GM23338 (cell line): ENCODE measurements around the gene RAB15. TPM values are rescaled to one million over a fixed set of nuclear protein-coding genes. Genes with fewer than 3 reads are reported as not detected.

Experiments
- ATAC-seq: fragments of 200-7000 bp; cut with Tn5 transposase; 3 replicates; pipeline ENCODE4 v1.9.1; 2020
- DNase-seq: peaks from one replicate; pipeline ENCODE4 v3.0.0-alpha.2; 2015; ENCODE audit warnings: low spot score
- H2AFZ ChIP-seq: fragments of 200-600 bp; sonication (generic); 2 replicates; pipeline ENCODE4 v1.8.0; 2016; ENCODE audit warnings: antibody characterized with exemption, mild to moderate bottlenecking, moderate library complexity
- H3F3A ChIP-seq: fragments of 200-600 bp; sonication (generic); replicated peaks from 2 replicates; pipeline ENCODE4 v1.8.0; 2017; ENCODE audit warnings: antibody characterized with exemption, mixed run types, low read depth
- H3K27ac ChIP-seq: fragments of 200-600 bp; sonication (generic); 2 replicates; pipeline ENCODE4 v1.6.1; 2016; ENCODE audit warnings: low read depth
- H3K27me3 ChIP-seq: fragments of 200-600 bp; sonication (generic); 2 replicates; pipeline ENCODE4 v1.8.0; 2016; ENCODE audit warnings: mild to moderate bottlenecking, mixed run types, moderate library complexity; ENCODE audit not compliant: insufficient read depth
- H3K36me3 ChIP-seq: fragments of 200-600 bp; sonication (generic); 2 replicates; pipeline ENCODE4 v1.8.0; 2016; ENCODE audit warnings: mild to moderate bottlenecking; ENCODE audit not compliant: insufficient read depth
- H3K4me1 ChIP-seq: fragments of 200-600 bp; sonication (generic); 2 replicates; pipeline ENCODE4 v1.8.0; 2016; ENCODE audit warnings: mild to moderate bottlenecking, moderate library complexity; ENCODE audit not compliant: insufficient read depth
- H3K4me2 ChIP-seq: fragments of 200-600 bp; sonication (generic); 2 replicates; pipeline ENCODE4 v1.7.1; 2017; ENCODE audit warnings: mixed run types
- H3K4me3 ChIP-seq: fragments of 200-600 bp; sonication (generic); 2 replicates; pipeline ENCODE4 v1.6.1; 2016; ENCODE audit warnings: mixed run types
- H3K79me2 ChIP-seq: fragments of 200-600 bp; sonication (generic); replicated peaks from 2 replicates; pipeline ENCODE4 v1.8.0; 2017; ENCODE audit warnings: mild to moderate bottlenecking; ENCODE audit not compliant: insufficient read depth
- H3K9me2 ChIP-seq: fragments of 200-600 bp; sonication (generic); 2 replicates; pipeline ENCODE4 v1.8.0; 2017; ENCODE audit not compliant: insufficient read depth
- H4K20me1 ChIP-seq: fragments of 200-600 bp; sonication (generic); replicated peaks from 2 replicates; pipeline ENCODE4 v1.8.0; 2017; ENCODE audit warnings: mild to moderate bottlenecking; ENCODE audit not compliant: insufficient read depth
- H3K27ac Mint-ChIP-seq: 2 replicates; pipeline ENCODE4 v1.8.0; 2020; ENCODE audit warnings: inconsistent platforms, mild to moderate bottlenecking, moderate library complexity, mixed read lengths
- H3K27me3 Mint-ChIP-seq: 3 replicates; pipeline ENCODE4 v1.8.0; 2022; ENCODE audit warnings: low read depth, mild to moderate bottlenecking, moderate library complexity, mixed read lengths, inconsistent platforms; ENCODE audit not compliant: insufficient read depth, poor library complexity
- H3K36me3 Mint-ChIP-seq: 3 replicates; pipeline ENCODE4 v1.8.0; 2021; ENCODE audit warnings: low read depth, mild to moderate bottlenecking, inconsistent platforms, moderate library complexity, mixed read lengths
- H3K4me1 Mint-ChIP-seq: 3 replicates; pipeline ENCODE4 v1.8.0; 2020; ENCODE audit warnings: mild to moderate bottlenecking, inconsistent platforms, mixed read lengths
- H3K4me3 Mint-ChIP-seq: 3 replicates; pipeline ENCODE4 v1.8.0; 2021; ENCODE audit warnings: moderate library complexity, mild to moderate bottlenecking, inconsistent platforms, mixed read lengths
- H3K9me3 Mint-ChIP-seq: 3 replicates; pipeline ENCODE4 v1.8.0; 2020; ENCODE audit warnings: moderate library complexity, mild to moderate bottlenecking, inconsistent platforms, mixed read lengths
- CREB1 ChIP-seq: fragments of 250-450 bp; sonication (Bioruptor Pico); IDR thresholded peaks from 2 replicates; pipeline ENCODE4 v1.5.0; 2020; ENCODE audit warnings: low read depth, mild to moderate bottlenecking, moderate library complexity
- EZH2 ChIP-seq: fragments of 200-600 bp; sonication (generic); IDR thresholded peaks from one replicate; pipeline ENCODE4 v1.8.0; 2017; ENCODE audit warnings: antibody characterized with exemption, mild to moderate bottlenecking, low read depth; ENCODE audit not compliant: unreplicated experiment
- EZH2phosphoT487 ChIP-seq: fragments of 200-600 bp; sonication (generic); IDR thresholded peaks from one replicate; pipeline ENCODE4 v1.8.1; 2018; ENCODE audit warnings: antibody characterized with exemption; ENCODE audit not compliant: unreplicated experiment
- JUNB ChIP-seq: IDR thresholded peaks from one replicate; pipeline ENCODE4 v1.6.1; 2016; ENCODE audit warnings: antibody characterized with exemption; ENCODE audit not compliant: unreplicated experiment
- NANOG ChIP-seq: IDR thresholded peaks from 2 replicates; pipeline ENCODE4 v1.6.1; 2016; ENCODE audit warnings: antibody characterized with exemption, borderline replicate concordance
- POLR2AphosphoS5 ChIP-seq: IDR thresholded peaks from 2 replicates; pipeline ENCODE4 v1.6.1; 2016; ENCODE audit warnings: antibody characterized with exemption, low read depth
- REST ChIP-seq: IDR thresholded peaks from one replicate; pipeline ENCODE4 v1.6.1; 2018; ENCODE audit warnings: antibody characterized with exemption; ENCODE audit not compliant: unreplicated experiment
- STAT1 ChIP-seq: IDR thresholded peaks from one replicate; pipeline ENCODE4 v1.6.1; 2016; ENCODE audit warnings: antibody characterized with exemption; ENCODE audit not compliant: unreplicated experiment
- ZNF114 ChIP-seq: fragments of 250-450 bp; sonication (Bioruptor Pico); IDR thresholded peaks from 2 replicates; pipeline ENCODE4 v1.5.0; 2020; ENCODE audit warnings: mild to moderate bottlenecking, moderate library complexity
- ZNF331 ChIP-seq: fragments of 250-450 bp; sonication (Bioruptor Pico); IDR thresholded peaks from 2 replicates; pipeline ENCODE4 v1.5.0; 2020; ENCODE audit warnings: low read depth, mild to moderate bottlenecking, moderate library complexity
- polyA plus RNA-seq: library from polyadenylated mRNA; unstranded; fragments of >200 nt; fragmentation: Nextera tagmentation; extraction: Ambion mirVana; gene quantifications from 2 replicates; pipeline ENCODE4 v1.2.1, GENCODE V29; 2016
- total RNA-seq: library from RNA; depleted of rRNA; stranded (reverse); fragments of >200 nt; shearing (Covaris generic); gene quantifications from 2 replicates; pipeline ENCODE4 v1.2.3, GENCODE V29; 2014
- TF ChIP-seq, protein P1 (sequence below), 2 experiments: fragments of 200-600 bp in 1 of 2; sonication (generic) in 1 of 2; conservative IDR thresholded peaks; 2 replicates each; pipeline versions ENCODE4 v1.5.1 to v1.6.1; 2016 to 2017; ENCODE audit warnings: antibody characterized with exemption in 2 of 2, low read depth in 2 of 2, mild to moderate bottlenecking in 2 of 2, moderate library complexity in 1 of 2
- TF ChIP-seq, protein P2 (sequence below): IDR thresholded peaks from 2 replicates; pipeline ENCODE4 v1.6.1; 2016; ENCODE audit warnings: antibody characterized with exemption
- TF ChIP-seq, protein P3 (sequence below): fragments of 250-450 bp; sonication (Bioruptor Pico); IDR thresholded peaks from 2 replicates; pipeline ENCODE4 v1.5.0; 2020; ENCODE audit warnings: mild to moderate bottlenecking, moderate library complexity

RAB15 gene
- total and polyA plus RNA-seq, 2 experiments from 2014 or later: 17.4 to 43.3 TPM

DNA sequence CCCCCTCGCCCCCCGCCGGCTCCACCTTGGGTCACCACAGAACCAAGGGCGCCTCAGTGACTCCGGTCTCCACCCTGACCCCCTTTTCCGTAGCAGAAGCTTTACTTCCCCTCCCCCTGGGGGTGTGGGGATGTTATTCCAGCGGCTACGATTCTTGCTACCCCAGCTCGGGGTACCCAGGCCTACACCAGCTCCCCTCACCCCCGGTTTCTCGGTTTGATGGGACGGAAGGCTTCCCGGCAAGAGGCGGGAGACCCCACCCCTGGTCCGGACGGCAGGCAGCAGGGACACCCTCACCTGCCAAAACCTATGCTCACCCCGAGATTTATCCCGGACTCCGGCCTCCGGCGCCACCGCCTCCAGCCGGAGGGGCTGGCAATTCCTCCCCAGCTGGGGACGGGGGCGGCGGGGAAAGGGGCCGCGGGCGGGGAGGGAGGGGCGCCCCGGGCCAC lies 619 bp downstream of the RAB15 start:
- H3K4me3 ChIP-seq: peak overlapping the region; percentile 87
- no peak overlapping the region for H2AFZ ChIP-seq
- H3F3A ChIP-seq: peaks cover 19% of the 10 kb centered on the region
- peaks cover 55% of the 10 kb centered on the region for H3K4me1 Mint-ChIP-seq
- peaks cover 19% of the 10 kb centered on the region for H3K36me3 Mint-ChIP-seq
- no peaks in the 10 kb centered on the region; the same call in 1 of the 2 replicates for H3K9me2 ChIP-seq
- H3K4me3 Mint-ChIP-seq: peak overlapping the region; percentile 80
- H3K27me3 ChIP-seq: no peaks in the 10 kb centered on the region; the same call in 1 of the 2 replicates
- H3K9me3 Mint-ChIP-seq: no peaks in the 10 kb centered on the region
- DNase-seq: peak; percentile 38
- peak; percentile 5 for ATAC-seq
- H3K27ac Mint-ChIP-seq: no peak overlapping the region
- peaks cover 39% of the 10 kb centered on the region for H3K79me2 ChIP-seq
- H3K27ac ChIP-seq: no peak overlapping the region
- peaks cover 5% of the 10 kb centered on the region; the same call in 1 of the 2 replicates for H4K20me1 ChIP-seq
- H3K4me2 ChIP-seq: peak overlapping the region; percentile 98
- no peaks in the 10 kb centered on the region for H3K36me3 ChIP-seq
- H3K4me1 ChIP-seq: peaks cover 57% of the 10 kb centered on the region
- peaks cover 11% of the 10 kb centered on the region for H3K27me3 Mint-ChIP-seq
- TF ChIP-seq EZH2 (no peak), CREB1 (no peak), JUNB (no peak), REST (no peak), ZNF331 (CRISPR knock-in tag) (no peak), ZNF114 (CRISPR knock-in tag) (no peak), POLR2AphosphoS5 (no peak), EZH2phosphoT487 (no peak), NANOG (no peak), STAT1 (no peak)
- TF ChIP-seq, protein P1, sequence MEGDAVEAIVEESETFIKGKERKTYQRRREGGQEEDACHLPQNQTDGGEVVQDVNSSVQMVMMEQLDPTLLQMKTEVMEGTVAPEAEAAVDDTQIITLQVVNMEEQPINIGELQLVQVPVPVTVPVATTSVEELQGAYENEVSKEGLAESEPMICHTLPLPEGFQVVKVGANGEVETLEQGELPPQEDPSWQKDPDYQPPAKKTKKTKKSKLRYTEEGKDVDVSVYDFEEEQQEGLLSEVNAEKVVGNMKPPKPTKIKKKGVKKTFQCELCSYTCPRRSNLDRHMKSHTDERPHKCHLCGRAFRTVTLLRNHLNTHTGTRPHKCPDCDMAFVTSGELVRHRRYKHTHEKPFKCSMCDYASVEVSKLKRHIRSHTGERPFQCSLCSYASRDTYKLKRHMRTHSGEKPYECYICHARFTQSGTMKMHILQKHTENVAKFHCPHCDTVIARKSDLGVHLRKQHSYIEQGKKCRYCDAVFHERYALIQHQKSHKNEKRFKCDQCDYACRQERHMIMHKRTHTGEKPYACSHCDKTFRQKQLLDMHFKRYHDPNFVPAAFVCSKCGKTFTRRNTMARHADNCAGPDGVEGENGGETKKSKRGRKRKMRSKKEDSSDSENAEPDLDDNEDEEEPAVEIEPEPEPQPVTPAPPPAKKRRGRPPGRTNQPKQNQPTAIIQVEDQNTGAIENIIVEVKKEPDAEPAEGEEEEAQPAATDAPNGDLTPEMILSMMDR (conservative IDR thresholded peaks at IDR 0.05; ENCODE audit: low read depth in 2 of 2): no peak
- TF ChIP-seq, protein P2, sequence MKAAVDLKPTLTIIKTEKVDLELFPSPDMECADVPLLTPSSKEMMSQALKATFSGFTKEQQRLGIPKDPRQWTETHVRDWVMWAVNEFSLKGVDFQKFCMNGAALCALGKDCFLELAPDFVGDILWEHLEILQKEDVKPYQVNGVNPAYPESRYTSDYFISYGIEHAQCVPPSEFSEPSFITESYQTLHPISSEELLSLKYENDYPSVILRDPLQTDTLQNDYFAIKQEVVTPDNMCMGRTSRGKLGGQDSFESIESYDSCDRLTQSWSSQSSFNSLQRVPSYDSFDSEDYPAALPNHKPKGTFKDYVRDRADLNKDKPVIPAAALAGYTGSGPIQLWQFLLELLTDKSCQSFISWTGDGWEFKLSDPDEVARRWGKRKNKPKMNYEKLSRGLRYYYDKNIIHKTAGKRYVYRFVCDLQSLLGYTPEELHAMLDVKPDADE: no peak
- TF ChIP-seq, protein P3, sequence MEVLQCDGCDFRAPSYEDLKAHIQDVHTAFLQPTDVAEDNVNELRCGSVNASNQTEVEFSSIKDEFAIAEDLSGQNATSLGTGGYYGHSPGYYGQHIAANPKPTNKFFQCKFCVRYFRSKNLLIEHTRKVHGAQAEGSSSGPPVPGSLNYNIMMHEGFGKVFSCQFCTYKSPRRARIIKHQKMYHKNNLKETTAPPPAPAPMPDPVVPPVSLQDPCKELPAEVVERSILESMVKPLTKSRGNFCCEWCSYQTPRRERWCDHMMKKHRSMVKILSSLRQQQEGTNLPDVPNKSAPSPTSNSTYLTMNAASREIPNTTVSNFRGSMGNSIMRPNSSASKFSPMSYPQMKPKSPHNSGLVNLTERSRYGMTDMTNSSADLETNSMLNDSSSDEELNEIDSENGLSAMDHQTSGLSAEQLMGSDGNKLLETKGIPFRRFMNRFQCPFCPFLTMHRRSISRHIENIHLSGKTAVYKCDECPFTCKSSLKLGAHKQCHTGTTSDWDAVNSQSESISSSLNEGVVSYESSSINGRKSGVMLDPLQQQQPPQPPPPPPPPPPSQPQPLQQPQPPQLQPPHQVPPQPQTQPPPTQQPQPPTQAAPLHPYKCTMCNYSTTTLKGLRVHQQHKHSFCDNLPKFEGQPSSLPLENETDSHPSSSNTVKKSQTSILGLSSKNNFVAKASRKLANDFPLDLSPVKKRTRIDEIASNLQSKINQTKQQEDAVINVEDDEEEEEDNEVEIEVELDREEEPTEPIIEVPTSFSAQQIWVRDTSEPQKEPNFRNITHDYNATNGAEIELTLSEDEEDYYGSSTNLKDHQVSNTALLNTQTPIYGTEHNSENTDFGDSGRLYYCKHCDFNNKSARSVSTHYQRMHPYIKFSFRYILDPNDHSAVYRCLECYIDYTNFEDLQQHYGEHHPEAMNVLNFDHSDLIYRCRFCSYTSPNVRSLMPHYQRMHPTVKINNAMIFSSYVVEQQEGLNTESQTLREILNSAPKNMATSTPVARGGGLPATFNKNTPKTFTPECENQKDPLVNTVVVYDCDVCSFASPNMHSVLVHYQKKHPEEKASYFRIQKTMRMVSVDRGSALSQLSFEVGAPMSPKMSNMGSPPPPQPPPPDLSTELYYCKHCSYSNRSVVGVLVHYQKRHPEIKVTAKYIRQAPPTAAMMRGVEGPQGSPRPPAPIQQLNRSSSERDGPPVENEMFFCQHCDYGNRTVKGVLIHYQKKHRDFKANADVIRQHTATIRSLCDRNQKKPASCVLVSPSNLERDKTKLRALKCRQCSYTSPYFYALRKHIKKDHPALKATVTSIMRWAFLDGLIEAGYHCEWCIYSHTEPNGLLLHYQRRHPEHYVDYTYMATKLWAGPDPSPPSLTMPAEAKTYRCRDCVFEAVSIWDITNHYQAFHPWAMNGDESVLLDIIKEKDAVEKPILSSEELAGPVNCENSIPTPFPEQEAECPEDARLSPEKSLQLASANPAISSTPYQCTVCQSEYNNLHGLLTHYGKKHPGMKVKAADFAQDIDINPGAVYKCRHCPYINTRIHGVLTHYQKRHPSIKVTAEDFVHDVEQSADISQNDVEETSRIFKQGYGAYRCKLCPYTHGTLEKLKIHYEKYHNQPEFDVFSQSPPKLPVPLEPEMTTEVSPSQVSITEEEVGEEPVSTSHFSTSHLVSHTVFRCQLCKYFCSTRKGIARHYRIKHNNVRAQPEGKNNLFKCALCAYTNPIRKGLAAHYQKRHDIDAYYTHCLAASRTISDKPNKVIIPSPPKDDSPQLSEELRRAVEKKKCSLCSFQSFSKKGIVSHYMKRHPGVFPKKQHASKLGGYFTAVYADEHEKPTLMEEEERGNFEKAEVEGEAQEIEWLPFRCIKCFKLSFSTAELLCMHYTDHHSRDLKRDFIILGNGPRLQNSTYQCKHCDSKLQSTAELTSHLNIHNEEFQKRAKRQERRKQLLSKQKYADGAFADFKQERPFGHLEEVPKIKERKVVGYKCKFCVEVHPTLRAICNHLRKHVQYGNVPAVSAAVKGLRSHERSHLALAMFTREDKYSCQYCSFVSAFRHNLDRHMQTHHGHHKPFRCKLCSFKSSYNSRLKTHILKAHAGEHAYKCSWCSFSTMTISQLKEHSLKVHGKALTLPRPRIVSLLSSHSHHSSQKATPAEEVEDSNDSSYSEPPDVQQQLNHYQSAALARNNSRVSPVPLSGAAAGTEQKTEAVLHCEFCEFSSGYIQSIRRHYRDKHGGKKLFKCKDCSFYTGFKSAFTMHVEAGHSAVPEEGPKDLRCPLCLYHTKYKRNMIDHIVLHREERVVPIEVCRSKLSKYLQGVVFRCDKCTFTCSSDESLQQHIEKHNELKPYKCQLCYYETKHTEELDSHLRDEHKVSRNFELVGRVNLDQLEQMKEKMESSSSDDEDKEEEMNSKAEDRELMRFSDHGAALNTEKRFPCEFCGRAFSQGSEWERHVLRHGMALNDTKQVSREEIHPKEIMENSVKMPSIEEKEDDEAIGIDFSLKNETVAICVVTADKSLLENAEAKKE (CRISPR knock-in tag): no peak
